Measurements from ENCODE around the gene PSG1.
"Not testable (repeated sequence)": the region's sequence is repeated elsewhere in the genome, so short reads cannot be mapped to it uniquely, and the experiment has no call there.

The PSG1 gene

GRCh38 chr19:42881279-42881678 lies 1.8 kb upstream of the PSG1 start:
- not testable (repeated sequence) for H3K9ac ChIP-seq (ENCODE audit: low read length); H3K18ac ChIP-seq (ENCODE audit: low read length); H3K56ac ChIP-seq (ENCODE audit: low read length); DNase-seq; H3K4ac ChIP-seq (ENCODE audit: low read depth, low read length); H2AK5ac ChIP-seq (ENCODE audit: low read length); H3K27ac ChIP-seq (ENCODE audit: low read depth, low read length); H4K5ac ChIP-seq (ENCODE audit: low read length); H3K79me1 ChIP-seq (ENCODE audit: low read length); H2BK120ac ChIP-seq (ENCODE audit: low read depth, low read length); H3K4me1 ChIP-seq (ENCODE audit: control insufficient read depth, low read depth, low read length); H4K8ac ChIP-seq (ENCODE audit: low read depth, low read length); H3K36me3 ChIP-seq (ENCODE audit: control insufficient read depth, insufficient read depth, low read length); H3K27me3 ChIP-seq (ENCODE audit: insufficient read depth, low read length, poor library complexity); H3K23ac ChIP-seq (ENCODE audit: low read length); H2BK5ac ChIP-seq (ENCODE audit: low read length); H3K4me2 ChIP-seq (ENCODE audit: low read length); H3K79me2 ChIP-seq (ENCODE audit: control insufficient read depth, insufficient read depth, low read length); H3K4me3 ChIP-seq (ENCODE audit: low read length); H2BK15ac ChIP-seq (replicated peaks; ENCODE audit: low read depth)
- WGBS (ENCODE audit: extremely low coverage, insufficient coverage, low lambda C conversion rate): no CpG with 5 or more reads among the region's 8 CpGs

DNA sequence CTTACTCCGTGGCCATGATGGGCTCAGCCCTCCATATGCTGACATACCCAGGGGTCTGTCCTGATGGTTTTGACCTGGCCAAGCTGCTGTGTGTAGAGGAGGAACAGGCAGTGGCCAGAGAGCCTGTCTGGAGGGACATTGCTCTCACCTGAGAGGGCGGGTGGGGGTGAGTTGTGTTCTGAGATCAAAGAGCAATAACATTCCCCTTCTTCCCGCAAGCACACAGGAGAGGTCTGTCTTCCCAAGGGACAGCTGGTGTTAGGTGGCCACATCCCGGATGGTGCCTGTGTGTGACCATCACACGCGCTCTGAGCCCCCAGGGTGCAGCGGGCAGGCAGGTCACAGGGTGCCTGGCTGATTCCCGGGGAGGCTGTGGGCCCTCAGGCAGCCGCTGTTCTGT lies 1.1 kb upstream of the PSG1 start:
- not testable (repeated sequence) for H3K4me3 ChIP-seq (ENCODE audit: low read length); H4K8ac ChIP-seq (ENCODE audit: low read depth, low read length); H4K5ac ChIP-seq (ENCODE audit: low read length); H2BK120ac ChIP-seq (ENCODE audit: low read depth, low read length); H3K4me2 ChIP-seq (ENCODE audit: low read length); H3K18ac ChIP-seq (ENCODE audit: low read length); H3K27ac ChIP-seq (ENCODE audit: low read depth, low read length); H3K56ac ChIP-seq (ENCODE audit: low read length); H2BK15ac ChIP-seq (replicated peaks; ENCODE audit: low read depth); H3K23ac ChIP-seq (ENCODE audit: low read length); H3K9ac ChIP-seq (ENCODE audit: low read length); H3K27me3 ChIP-seq (ENCODE audit: insufficient read depth, low read length, poor library complexity); H2BK5ac ChIP-seq (ENCODE audit: low read length); H3K4ac ChIP-seq (ENCODE audit: low read depth, low read length); H3K4me1 ChIP-seq (ENCODE audit: control insufficient read depth, low read depth, low read length); DNase-seq; H3K79me2 ChIP-seq (ENCODE audit: control insufficient read depth, insufficient read depth, low read length); H3K79me1 ChIP-seq (ENCODE audit: low read length); H2AK5ac ChIP-seq (ENCODE audit: low read length); H3K36me3 ChIP-seq (ENCODE audit: control insufficient read depth, insufficient read depth, low read length)
- no CpG with 5 or more reads among the region's 9 CpGs for WGBS (ENCODE audit: extremely low coverage, insufficient coverage, low lambda C conversion rate)

- H3K4ac ChIP-seq (ENCODE audit: low read depth, low read length); H4K8ac ChIP-seq (ENCODE audit: low read depth, low read length); H3K27ac ChIP-seq (ENCODE audit: low read depth, low read length); H3K79me2 ChIP-seq (ENCODE audit: control insufficient read depth, insufficient read depth, low read length); H3K23ac ChIP-seq (ENCODE audit: low read length); H2BK5ac ChIP-seq (ENCODE audit: low read length); H3K56ac ChIP-seq (ENCODE audit: low read length); H3K79me1 ChIP-seq (ENCODE audit: low read length); H2BK15ac ChIP-seq (replicated peaks; ENCODE audit: low read depth); H3K4me1 ChIP-seq (ENCODE audit: control insufficient read depth, low read depth, low read length); H3K9ac ChIP-seq (ENCODE audit: low read length); H3K4me3 ChIP-seq (ENCODE audit: low read length); H2BK120ac ChIP-seq (ENCODE audit: low read depth, low read length); DNase-seq; H3K18ac ChIP-seq (ENCODE audit: low read length); H3K4me2 ChIP-seq (ENCODE audit: low read length); H4K5ac ChIP-seq (ENCODE audit: low read length); H3K36me3 ChIP-seq (ENCODE audit: control insufficient read depth, insufficient read depth, low read length); H3K27me3 ChIP-seq (ENCODE audit: insufficient read depth, low read length, poor library complexity); H2AK5ac ChIP-seq (ENCODE audit: low read length): not testable (repeated sequence)
These were observed 2.9 kb downstream of the PSG1 start for GRCh38 chr19:42876596-42876995.

GRCh38 chr19:42875881-42876280 lies 3.6 kb downstream of the PSG1 start:
- not testable (repeated sequence) for H4K8ac ChIP-seq (ENCODE audit: low read depth, low read length); H4K5ac ChIP-seq (ENCODE audit: low read length); H3K36me3 ChIP-seq (ENCODE audit: control insufficient read depth, insufficient read depth, low read length); H3K4me3 ChIP-seq (ENCODE audit: low read length); H3K9ac ChIP-seq (ENCODE audit: low read length); H3K27ac ChIP-seq (ENCODE audit: low read depth, low read length); H3K23ac ChIP-seq (ENCODE audit: low read length); H3K18ac ChIP-seq (ENCODE audit: low read length); H3K56ac ChIP-seq (ENCODE audit: low read length); H3K4me1 ChIP-seq (ENCODE audit: control insufficient read depth, low read depth, low read length); H3K4ac ChIP-seq (ENCODE audit: low read depth, low read length); H3K4me2 ChIP-seq (ENCODE audit: low read length); H2BK15ac ChIP-seq (replicated peaks; ENCODE audit: low read depth); DNase-seq; H2BK5ac ChIP-seq (ENCODE audit: low read length); H3K79me2 ChIP-seq (ENCODE audit: control insufficient read depth, insufficient read depth, low read length); H2AK5ac ChIP-seq (ENCODE audit: low read length); H3K27me3 ChIP-seq (ENCODE audit: insufficient read depth, low read length, poor library complexity); H3K79me1 ChIP-seq (ENCODE audit: low read length); H2BK120ac ChIP-seq (ENCODE audit: low read depth, low read length)
- WGBS (ENCODE audit: extremely low coverage, insufficient coverage, low lambda C conversion rate): no CpG with 5 or more reads among the region's 1 CpG

DNA sequence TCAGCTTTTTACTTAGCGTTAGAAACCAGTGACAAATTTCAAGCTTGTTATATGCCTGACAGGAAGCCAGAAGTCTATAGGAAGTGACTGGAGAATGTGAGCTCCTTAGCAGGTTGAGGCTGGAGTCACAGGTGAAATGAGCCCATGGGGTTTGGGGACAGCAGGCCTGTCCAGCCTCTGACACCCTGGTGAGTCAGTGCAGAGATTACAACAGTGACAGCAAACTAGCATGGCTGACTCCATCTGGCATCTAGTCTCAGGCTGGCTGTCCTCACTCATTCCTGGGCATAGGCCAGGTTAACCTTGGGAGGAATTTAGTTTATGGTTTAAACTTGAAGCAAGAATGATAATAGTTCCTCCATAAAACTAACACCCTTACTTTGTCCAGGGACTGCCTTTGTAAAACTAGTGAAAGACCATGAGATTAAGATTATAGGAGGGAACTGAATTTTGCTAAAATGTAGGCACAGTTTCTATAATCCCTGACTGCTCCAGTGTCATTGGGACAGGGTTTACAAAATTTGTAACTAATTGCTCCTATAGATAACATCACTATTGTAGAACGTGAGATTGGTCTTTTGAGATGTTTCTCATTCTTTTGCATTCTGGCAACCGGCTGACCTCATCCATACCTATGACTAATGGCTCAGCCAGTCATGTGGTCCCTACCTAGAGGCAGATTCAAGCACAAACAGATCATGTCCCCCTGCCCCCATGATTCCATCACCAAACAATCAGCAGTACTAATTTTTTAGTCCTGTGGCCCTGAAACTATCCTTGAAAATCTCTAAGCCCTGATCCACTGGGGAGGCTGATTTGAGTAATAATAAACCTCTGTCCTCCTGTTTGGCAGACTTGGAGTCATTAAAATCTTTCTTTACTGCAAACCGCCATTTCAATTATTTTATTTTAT lies 4.4 kb downstream of the PSG1 start:
- H2BK15ac ChIP-seq (replicated peaks; ENCODE audit: low read depth); H4K5ac ChIP-seq (ENCODE audit: low read length); H3K56ac ChIP-seq (ENCODE audit: low read length); H3K79me1 ChIP-seq (ENCODE audit: low read length); H4K8ac ChIP-seq (ENCODE audit: low read depth, low read length); H3K18ac ChIP-seq (ENCODE audit: low read length); H2AK5ac ChIP-seq (ENCODE audit: low read length); H2BK120ac ChIP-seq (ENCODE audit: low read depth, low read length); H3K9ac ChIP-seq (ENCODE audit: low read length); H3K4ac ChIP-seq (ENCODE audit: low read depth, low read length); H3K4me2 ChIP-seq (ENCODE audit: low read length); H3K4me1 ChIP-seq (ENCODE audit: control insufficient read depth, low read depth, low read length); H3K4me3 ChIP-seq (ENCODE audit: low read length); H2BK5ac ChIP-seq (ENCODE audit: low read length); H3K36me3 ChIP-seq (ENCODE audit: control insufficient read depth, insufficient read depth, low read length); H3K79me2 ChIP-seq (ENCODE audit: control insufficient read depth, insufficient read depth, low read length); H3K27ac ChIP-seq (ENCODE audit: low read depth, low read length); DNase-seq; H3K23ac ChIP-seq (ENCODE audit: low read length); H3K27me3 ChIP-seq (ENCODE audit: insufficient read depth, low read length, poor library complexity): not testable (repeated sequence)
- no CpG with 5 or more reads among the region's 4 CpGs for WGBS (ENCODE audit: extremely low coverage, insufficient coverage, low lambda C conversion rate)

GRCh38 chr19:42874136-42874535 lies 5.4 kb downstream of the PSG1 start:
- not testable (repeated sequence) for H3K9ac ChIP-seq (ENCODE audit: low read length); H3K56ac ChIP-seq (ENCODE audit: low read length); H3K27ac ChIP-seq (ENCODE audit: low read depth, low read length); H2BK15ac ChIP-seq (replicated peaks; ENCODE audit: low read depth); H3K36me3 ChIP-seq (ENCODE audit: control insufficient read depth, insufficient read depth, low read length); H3K79me2 ChIP-seq (ENCODE audit: control insufficient read depth, insufficient read depth, low read length); H3K27me3 ChIP-seq (ENCODE audit: insufficient read depth, low read length, poor library complexity); H4K5ac ChIP-seq (ENCODE audit: low read length); DNase-seq; H3K18ac ChIP-seq (ENCODE audit: low read length); H3K4ac ChIP-seq (ENCODE audit: low read depth, low read length); H3K23ac ChIP-seq (ENCODE audit: low read length); H3K4me2 ChIP-seq (ENCODE audit: low read length); H3K4me3 ChIP-seq (ENCODE audit: low read length); H3K79me1 ChIP-seq (ENCODE audit: low read length); H2BK5ac ChIP-seq (ENCODE audit: low read length); H2BK120ac ChIP-seq (ENCODE audit: low read depth, low read length); H2AK5ac ChIP-seq (ENCODE audit: low read length); H4K8ac ChIP-seq (ENCODE audit: low read depth, low read length); H3K4me1 ChIP-seq (ENCODE audit: control insufficient read depth, low read depth, low read length)
- no CpG with 5 or more reads among the region's 3 CpGs for WGBS (ENCODE audit: extremely low coverage, insufficient coverage, low lambda C conversion rate)

Data from mesendoderm (in vitro differentiated cells).